ENCODE measurements around the gene CERT1.

- TF ChIP-seq GABPA (IDR thresholded peaks at IDR 0.05; ENCODE audit: low read depth) (no peak), CTCF (IDR thresholded peaks at IDR 0.05) (no peak), ZBTB33 (IDR thresholded peaks at IDR 0.05; ENCODE audit: borderline replicate concordance, low read depth) (no peak), REST (IDR thresholded peaks at IDR 0.05; ENCODE audit: low read depth, low read length) (no peak), YY1 (IDR thresholded peaks at IDR 0.05; ENCODE audit: low read depth) (no peak), RCOR1 (IDR thresholded peaks at IDR 0.05; ENCODE audit: low read length) (no peak), TAF1 (IDR thresholded peaks at IDR 0.05; ENCODE audit: borderline replicate concordance, low read depth, low read length) (no peak), MAX (IDR thresholded peaks at IDR 0.05; ENCODE audit: low read depth) (no peak), TCF12 (IDR thresholded peaks at IDR 0.05) (no peak), MXI1 (IDR thresholded peaks at IDR 0.05; ENCODE audit: low read depth, low read length) (no peak), POLR2AphosphoS5 (IDR thresholded peaks at IDR 0.05; ENCODE audit: low read depth, low read length) (no peak)
- TF ChIP-seq, protein P1, sequence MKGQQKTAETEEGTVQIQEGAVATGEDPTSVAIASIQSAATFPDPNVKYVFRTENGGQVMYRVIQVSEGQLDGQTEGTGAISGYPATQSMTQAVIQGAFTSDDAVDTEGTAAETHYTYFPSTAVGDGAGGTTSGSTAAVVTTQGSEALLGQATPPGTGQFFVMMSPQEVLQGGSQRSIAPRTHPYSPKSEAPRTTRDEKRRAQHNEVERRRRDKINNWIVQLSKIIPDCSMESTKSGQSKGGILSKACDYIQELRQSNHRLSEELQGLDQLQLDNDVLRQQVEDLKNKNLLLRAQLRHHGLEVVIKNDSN (IDR thresholded peaks at IDR 0.05; ENCODE audit: borderline replicate concordance, low read depth): no peak
- TF ChIP-seq, protein P2, sequence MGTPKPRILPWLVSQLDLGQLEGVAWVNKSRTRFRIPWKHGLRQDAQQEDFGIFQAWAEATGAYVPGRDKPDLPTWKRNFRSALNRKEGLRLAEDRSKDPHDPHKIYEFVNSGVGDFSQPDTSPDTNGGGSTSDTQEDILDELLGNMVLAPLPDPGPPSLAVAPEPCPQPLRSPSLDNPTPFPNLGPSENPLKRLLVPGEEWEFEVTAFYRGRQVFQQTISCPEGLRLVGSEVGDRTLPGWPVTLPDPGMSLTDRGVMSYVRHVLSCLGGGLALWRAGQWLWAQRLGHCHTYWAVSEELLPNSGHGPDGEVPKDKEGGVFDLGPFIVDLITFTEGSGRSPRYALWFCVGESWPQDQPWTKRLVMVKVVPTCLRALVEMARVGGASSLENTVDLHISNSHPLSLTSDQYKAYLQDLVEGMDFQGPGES (IDR thresholded peaks at IDR 0.05; ENCODE audit: low read depth, low read length): no peak
Measured at GRCh38 chr5:75349663-75350062, 161.8 kb downstream of the CERT1 start.

Data from SK-N-SH (cell line).